ENCODE data around the gene CAPN10.

The CAPN10 gene

GRCh38 chr2:240589850-240590525 lies 3.5 kb downstream of the CAPN10 start:
- H3K36me3 ChIP-seq (replicated peaks in 1 of 2; ENCODE audit: control insufficient read depth in 2 of 2, insufficient read depth in 2 of 2, low read length in 2 of 2), result peaks cover 20 to 51% of the 10 kb centered on the region in 2 donors
- no peak overlapping the region for H3K4ac ChIP-seq (ENCODE audit: low read length)
- no peaks in the 10 kb centered on the region for H3K9me3 ChIP-seq (replicated peaks in 1 of 2; ENCODE audit: control insufficient read depth in 2 of 2, insufficient read depth in 1 of 2, low read depth in 1 of 2, low read length in 2 of 2)
- no CpG with 5 or more reads among the region's 16 CpGs for WGBS, 2 donors (ENCODE audit: extremely low coverage in 2 of 2, insufficient read length in 2 of 2, insufficient replicate concordance in 1 of 2)
- no peak overlapping the region for H2AFZ ChIP-seq (ENCODE audit: low read length)
- H3K4me1 ChIP-seq (ENCODE audit: control insufficient read depth in 2 of 2, insufficient read depth in 1 of 2, low read depth in 1 of 2, low read length in 2 of 2), result peaks cover 13 to 17% of the 10 kb centered on the region in 2 donors
- H3K23ac ChIP-seq (ENCODE audit: low read depth, low read length, poor library complexity), result no peak overlapping the region
- H3K18ac ChIP-seq (ENCODE audit: low read length), result no peak overlapping the region
- H3K4me2 ChIP-seq (ENCODE audit: insufficient read depth, low read length, poor library complexity, severe bottlenecking), result no peak overlapping the region
- H4K8ac ChIP-seq (ENCODE audit: low read depth, low read length), result no peak overlapping the region
- H3K4me3 ChIP-seq (ENCODE audit: low read length in 2 of 2), result no peak overlapping the region
- H3K79me1 ChIP-seq (ENCODE audit: low read depth, low read length), result peaks cover 35% of the 10 kb centered on the region
- H3K27ac ChIP-seq (replicated peaks; ENCODE audit: low read length), result no peak overlapping the region
- no peak overlapping the region for H4K91ac ChIP-seq (ENCODE audit: low read depth, low read length, poor library complexity)
- no peak overlapping the region for H2BK5ac ChIP-seq (ENCODE audit: low read length)
- no peak overlapping the region for H2BK15ac ChIP-seq (ENCODE audit: low read length)
- H2BK12ac ChIP-seq (ENCODE audit: low read length), result no peak overlapping the region
- no peak overlapping the region for H2AK5ac ChIP-seq (ENCODE audit: low read depth, low read length)
- DNase-seq (ENCODE audit: low spot score), result no peak
- H3K9ac ChIP-seq (ENCODE audit: low read depth, low read length, poor library complexity), result no peak overlapping the region
- H2BK120ac ChIP-seq (ENCODE audit: low read depth, low read length), result no peak overlapping the region
- H3K14ac ChIP-seq (ENCODE audit: low read length), result no peak overlapping the region
- H3K27me3 ChIP-seq (ENCODE audit: control insufficient read depth in 3 of 3, insufficient read depth in 3 of 3, low read depth in 1 of 3, low read length in 3 of 3), result no peaks in the 10 kb centered on the region

GRCh38 chr2:240590681-240591111 lies 4.2 kb downstream of the CAPN10 start:
- H3K9ac ChIP-seq (ENCODE audit: low read depth, low read length, poor library complexity), result no peak overlapping the region
- H2AK5ac ChIP-seq (ENCODE audit: low read depth, low read length), result no peak overlapping the region
- H3K4me3 ChIP-seq (ENCODE audit: low read length in 2 of 2), result no peak overlapping the region
- no peak overlapping the region for H4K91ac ChIP-seq (ENCODE audit: low read depth, low read length, poor library complexity)
- no peak for DNase-seq (ENCODE audit: low spot score)
- H3K79me1 ChIP-seq (ENCODE audit: low read depth, low read length), result peaks cover 28% of the 10 kb centered on the region
- H3K36me3 ChIP-seq (replicated peaks in 1 of 2; ENCODE audit: control insufficient read depth in 2 of 2, insufficient read depth in 2 of 2, low read length in 2 of 2), result peaks cover 20 to 56% of the 10 kb centered on the region in 2 donors
- peaks cover 7 to 13% of the 10 kb centered on the region in 2 donors for H3K4me1 ChIP-seq (ENCODE audit: control insufficient read depth in 2 of 2, insufficient read depth in 1 of 2, low read depth in 1 of 2, low read length in 2 of 2)
- no peak overlapping the region for H2AFZ ChIP-seq (ENCODE audit: low read length)
- H3K18ac ChIP-seq (ENCODE audit: low read length), result no peak overlapping the region
- H4K8ac ChIP-seq (ENCODE audit: low read depth, low read length), result no peak overlapping the region
- no peak overlapping the region for H3K14ac ChIP-seq (ENCODE audit: low read length)
- H2BK15ac ChIP-seq (ENCODE audit: low read length), result no peak overlapping the region
- no peak overlapping the region for H3K23ac ChIP-seq (ENCODE audit: low read depth, low read length, poor library complexity)
- H2BK5ac ChIP-seq (ENCODE audit: low read length), result no peak overlapping the region
- no peak overlapping the region for H3K4me2 ChIP-seq (ENCODE audit: insufficient read depth, low read length, poor library complexity, severe bottlenecking)
- no peak overlapping the region for H2BK120ac ChIP-seq (ENCODE audit: low read depth, low read length)
- no peaks in the 10 kb centered on the region for H3K9me3 ChIP-seq (replicated peaks in 1 of 2; ENCODE audit: control insufficient read depth in 2 of 2, insufficient read depth in 1 of 2, low read depth in 1 of 2, low read length in 2 of 2)
- no peaks in the 10 kb centered on the region for H3K27me3 ChIP-seq (ENCODE audit: control insufficient read depth in 3 of 3, insufficient read depth in 3 of 3, low read depth in 1 of 3, low read length in 3 of 3)
- no peak overlapping the region for H2BK12ac ChIP-seq (ENCODE audit: low read length)
- H3K4ac ChIP-seq (ENCODE audit: low read length), result no peak overlapping the region
- no peak overlapping the region for H3K27ac ChIP-seq (replicated peaks; ENCODE audit: low read length)
- WGBS, 2 donors (ENCODE audit: extremely low coverage in 2 of 2, insufficient read length in 2 of 2, insufficient replicate concordance in 1 of 2), result no CpG with 5 or more reads among the region's 21 CpGs

- Histone ChIP-seq H2BK5ac (ENCODE audit: low read length) (no peak overlapping the region), H2BK12ac (ENCODE audit: low read length) (no peak overlapping the region), H3K79me1 (ENCODE audit: low read depth, low read length) (peaks cover 27% of the 10 kb centered on the region), H3K18ac (ENCODE audit: low read length) (no peak overlapping the region), H3K4me1 (ENCODE audit: control insufficient read depth in 2 of 2, insufficient read depth in 1 of 2, low read depth in 1 of 2, low read length in 2 of 2) (peaks cover 7 to 13% of the 10 kb centered on the region in 2 donors), H3K27me3 (ENCODE audit: control insufficient read depth in 3 of 3, insufficient read depth in 3 of 3, low read depth in 1 of 3, low read length in 3 of 3) (no peaks in the 10 kb centered on the region), H4K91ac (ENCODE audit: low read depth, low read length, poor library complexity) (no peak overlapping the region), H2AK5ac (ENCODE audit: low read depth, low read length) (no peak overlapping the region), H2BK120ac (ENCODE audit: low read depth, low read length) (no peak overlapping the region), H3K9me3 (replicated peaks in 1 of 2; ENCODE audit: control insufficient read depth in 2 of 2, insufficient read depth in 1 of 2, low read depth in 1 of 2, low read length in 2 of 2) (no peaks in the 10 kb centered on the region), H2AFZ (ENCODE audit: low read length) (no peak overlapping the region), H2BK15ac (ENCODE audit: low read length) (no peak overlapping the region), H3K27ac (replicated peaks; ENCODE audit: low read length) (no peak overlapping the region), H3K4ac (ENCODE audit: low read length) (no peak overlapping the region), H3K23ac (ENCODE audit: low read depth, low read length, poor library complexity) (no peak overlapping the region), H3K9ac (ENCODE audit: low read depth, low read length, poor library complexity) (peak overlapping the region; percentile 37), H3K14ac (ENCODE audit: low read length) (no peak overlapping the region), H3K4me3 (ENCODE audit: low read length in 2 of 2) (no peak overlapping the region), H3K36me3 (replicated peaks in 1 of 2; ENCODE audit: control insufficient read depth in 2 of 2, insufficient read depth in 2 of 2, low read length in 2 of 2) (peaks cover 22 to 62% of the 10 kb centered on the region in 2 donors), H3K4me2 (ENCODE audit: insufficient read depth, low read length, poor library complexity, severe bottlenecking) (no peak overlapping the region), H4K8ac (ENCODE audit: low read depth, low read length) (no peak overlapping the region)
- DNase-seq (ENCODE audit: low spot score), result no peak
- no CpG with 5 or more reads among the region's 6 CpGs for WGBS, 2 donors (ENCODE audit: extremely low coverage in 2 of 2, insufficient read length in 2 of 2, insufficient replicate concordance in 1 of 2)
Observed at GRCh38 chr2:240591226-240591625, 4.7 kb downstream of the CAPN10 start.

- H3K27ac ChIP-seq (replicated peaks; ENCODE audit: low read length), result no peak overlapping the region
- H3K27me3 ChIP-seq (ENCODE audit: control insufficient read depth in 3 of 3, insufficient read depth in 3 of 3, low read depth in 1 of 3, low read length in 3 of 3), result no peaks in the 10 kb centered on the region
- H3K9me3 ChIP-seq (replicated peaks in 1 of 2; ENCODE audit: control insufficient read depth in 2 of 2, insufficient read depth in 1 of 2, low read depth in 1 of 2, low read length in 2 of 2), result no peaks in the 10 kb centered on the region
- peak overlapping the region; percentile 26 for H3K23ac ChIP-seq (ENCODE audit: low read depth, low read length, poor library complexity)
- no peak overlapping the region for H3K4me2 ChIP-seq (ENCODE audit: insufficient read depth, low read length, poor library complexity, severe bottlenecking)
- H2AK5ac ChIP-seq (ENCODE audit: low read depth, low read length), result no peak overlapping the region
- no peak for DNase-seq (ENCODE audit: low spot score)
- no peak overlapping the region for H2BK120ac ChIP-seq (ENCODE audit: low read depth, low read length)
- no peak overlapping the region for H2AFZ ChIP-seq (ENCODE audit: low read length)
- no peak overlapping the region for H3K4me3 ChIP-seq (ENCODE audit: low read length in 2 of 2)
- no peak overlapping the region for H2BK15ac ChIP-seq (ENCODE audit: low read length)
- peaks cover 26% of the 10 kb centered on the region for H3K79me1 ChIP-seq (ENCODE audit: low read depth, low read length)
- no peak overlapping the region for H3K14ac ChIP-seq (ENCODE audit: low read length)
- WGBS, 2 donors (ENCODE audit: extremely low coverage in 2 of 2, insufficient read length in 2 of 2, insufficient replicate concordance in 1 of 2), result no CpG with 5 or more reads among the region's 13 CpGs
- peaks cover 25 to 66% of the 10 kb centered on the region in 2 donors for H3K36me3 ChIP-seq (replicated peaks in 1 of 2; ENCODE audit: control insufficient read depth in 2 of 2, insufficient read depth in 2 of 2, low read length in 2 of 2)
- H2BK5ac ChIP-seq (ENCODE audit: low read length), result no peak overlapping the region
- H4K91ac ChIP-seq (ENCODE audit: low read depth, low read length, poor library complexity), result no peak overlapping the region
- H3K18ac ChIP-seq (ENCODE audit: low read length), result no peak overlapping the region
- no peak overlapping the region for H2BK12ac ChIP-seq (ENCODE audit: low read length)
- no peak overlapping the region for H4K8ac ChIP-seq (ENCODE audit: low read depth, low read length)
- H3K4me1 ChIP-seq (ENCODE audit: control insufficient read depth in 2 of 2, insufficient read depth in 1 of 2, low read depth in 1 of 2, low read length in 2 of 2), result peaks cover 7 to 13% of the 10 kb centered on the region in 2 donors
- H3K9ac ChIP-seq (ENCODE audit: low read depth, low read length, poor library complexity), result no peak overlapping the region
- no peak overlapping the region for H3K4ac ChIP-seq (ENCODE audit: low read length)
Observed at GRCh38 chr2:240591784-240592183, 5.2 kb downstream of the CAPN10 start.

Measured in neuronal stem cell (in vitro differentiated cells).